Sigmoid colon (tissue), 3 donors: Measurements from ENCODE around the gene DAPK2.

Experiments
- CTCF ChIP-seq, 4 experiments: fragments of 450-650 bp in 3 of 4; fragments of 200-600 bp in 1 of 4; IDR thresholded peaks; one replicate each; pipeline ENCODE4 v1.5.1; 2016 to 2019; ENCODE audit warnings: antibody characterized with exemption in 4 of 4, mild to moderate bottlenecking in 3 of 4, moderate library complexity in 2 of 4
- POLR2A ChIP-seq, 2 donors: fragments of 450-650 bp; IDR thresholded peaks; one replicate each; pipeline ENCODE4 v1.6.1; 2016; ENCODE audit warnings: antibody characterized with exemption in 2 of 2, mild to moderate bottlenecking in 2 of 2, moderate library complexity in 2 of 2

DNA sequence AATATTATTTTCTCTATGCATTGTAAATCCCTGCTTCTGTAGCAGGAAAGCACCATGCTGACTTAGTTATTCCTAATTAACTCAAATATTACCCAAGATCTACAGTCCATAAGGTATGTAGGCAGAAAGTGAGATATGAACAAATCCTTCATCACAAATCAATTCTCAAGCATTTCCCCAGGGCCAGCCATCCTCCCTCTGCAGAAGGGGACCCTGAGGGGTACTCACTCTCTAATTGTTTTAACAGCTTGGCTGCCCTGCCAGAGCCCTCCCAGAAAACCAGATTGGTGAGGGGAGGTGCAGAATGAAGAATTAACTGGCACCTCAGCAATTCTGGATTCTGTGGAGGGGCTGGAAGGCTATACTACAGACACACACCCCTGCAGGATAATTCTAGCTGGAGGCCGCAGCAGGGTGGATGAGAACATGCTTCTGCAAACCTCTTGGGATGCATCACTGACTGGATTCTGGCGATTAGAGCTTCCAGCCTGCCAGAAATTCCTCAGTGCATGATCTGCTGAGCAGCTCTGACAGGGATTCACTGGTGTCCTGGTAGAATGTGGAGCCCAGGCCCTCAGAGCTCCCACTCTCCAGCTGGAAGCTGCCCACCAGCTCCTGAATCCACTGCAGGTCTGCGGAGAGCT, 123.9 kb downstream of the DAPK2 start:
- TF ChIP-seq CTCF (IDR thresholded peaks at IDR 0.05) (no peak), POLR2A (IDR thresholded peaks at IDR 0.05) (no peak)
